ELR (cell line): Measurements from ENCODE around the gene NDFIP2.

Experiments used
- DNase-seq: peaks from one replicate; pipeline ENCODE4 v3.0.0-alpha.2; 2015; ENCODE audit warnings: low read depth

NDFIP2 gene

GRCh38 chr13:79459906-79460305, 21.0 kb upstream of the NDFIP2 start:
- DNase-seq, result peak; percentile 58

- no peak for DNase-seq
Observed at GRCh38 chr13:79462895-79463294, 18.1 kb upstream of the NDFIP2 start.

GRCh38 chr13:79463604-79464003, 17.4 kb upstream of the NDFIP2 start:
- DNase-seq, result no peak

- no peak for DNase-seq
Observed at GRCh38 chr13:79466872-79467271, 14.1 kb upstream of the NDFIP2 start.

- DNase-seq, result no peak
Observed at GRCh38 chr13:79468402-79468801, 12.6 kb upstream of the NDFIP2 start.

GRCh38 chr13:79468819-79469218, 12.1 kb upstream of the NDFIP2 start:
- DNase-seq, result no peak

- no peak for DNase-seq
Observed at GRCh38 chr13:79469608-79470007, 11.3 kb upstream of the NDFIP2 start.

- DNase-seq, result no peak
Observed at GRCh38 chr13:79470666-79471065, 10.3 kb upstream of the NDFIP2 start.

GRCh38 chr13:79475569-79475968, 5.4 kb upstream of the NDFIP2 start:
- no peak for DNase-seq

GRCh38 chr13:79477968-79478367, 3.0 kb upstream of the NDFIP2 start:
- no peak for DNase-seq

- no peak for DNase-seq
Observed at GRCh38 chr13:79479882-79480281, 1.1 kb upstream of the NDFIP2 start.

- DNase-seq, result peak; percentile 42
Observed at GRCh38 chr13:79481685-79482052, 714 bp downstream of the NDFIP2 start.

GRCh38 chr13:79482281-79482970, 1.5 kb downstream of the NDFIP2 start:
- peak; percentile 35 for DNase-seq

- DNase-seq, result peak; percentile 61
Observed at GRCh38 chr13:79483086-79483706, 2.2 kb downstream of the NDFIP2 start.

GRCh38 chr13:79485014-79485811, 4.3 kb downstream of the NDFIP2 start:
- peak; percentile 88 for DNase-seq

GRCh38 chr13:79486433-79487188, 5.7 kb downstream of the NDFIP2 start:
- no peak for DNase-seq

GRCh38 chr13:79490326-79490725, 9.4 kb downstream of the NDFIP2 start:
- no peak for DNase-seq

GRCh38 chr13:79490824-79491223, 9.9 kb downstream of the NDFIP2 start:
- peak; percentile 12 for DNase-seq

GRCh38 chr13:79491715-79492114, 10.8 kb downstream of the NDFIP2 start:
- DNase-seq, result peak; percentile 48

- peak; percentile 20 for DNase-seq
Observed at GRCh38 chr13:79492313-79492798, 11.4 kb downstream of the NDFIP2 start.

- DNase-seq, result no peak
Observed at GRCh38 chr13:79492918-79493594, 12.1 kb downstream of the NDFIP2 start.

GRCh38 chr13:79496188-79496587, 15.2 kb downstream of the NDFIP2 start:
- no peak for DNase-seq
